ENCODE data around the gene ANKRD65. TPM values are rescaled to one million over a fixed set of nuclear protein-coding genes. Genes with fewer than 3 reads are reported as not detected.

ANKRD65 gene
- total RNA-seq, 4 donors from 2014 or later, result 13.8 to 32.6 (median 19.4) TPM

DNA sequence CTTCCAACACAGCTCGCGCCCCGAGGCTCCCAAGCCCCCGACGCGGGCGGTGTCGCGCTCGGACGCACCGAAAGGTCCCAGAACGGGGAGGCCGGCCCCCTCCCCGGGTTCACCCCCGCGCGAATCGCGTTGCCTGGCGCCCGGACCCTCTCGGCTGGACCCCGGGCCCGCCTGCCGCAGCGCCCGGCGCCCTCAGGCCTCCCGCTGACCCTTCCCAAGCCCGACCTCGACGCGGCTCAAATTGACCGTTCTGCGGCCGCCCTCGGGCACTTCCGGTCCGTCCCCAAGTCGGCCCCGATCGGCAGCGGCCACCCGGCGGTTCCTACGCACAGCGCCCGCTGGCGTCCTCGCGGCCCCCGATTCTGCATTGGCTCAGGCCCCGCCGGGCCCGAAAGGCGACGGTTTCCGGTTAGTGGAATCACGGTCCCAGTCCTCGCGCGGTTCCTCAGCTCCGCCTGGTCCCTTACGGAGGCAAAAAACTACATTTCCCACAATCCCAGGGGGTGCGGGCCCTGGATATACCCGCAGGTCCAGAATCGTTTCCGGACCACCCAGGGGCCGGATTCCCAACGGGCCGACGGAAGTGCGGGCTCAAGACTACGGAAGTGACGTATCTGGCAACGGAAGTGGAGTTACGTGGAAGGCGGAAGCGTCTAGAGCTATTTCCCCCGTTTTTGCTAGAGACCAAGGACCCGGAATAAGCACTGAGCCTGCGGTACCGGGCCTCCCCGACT is 46.0 kb downstream of the ANKRD65 start, which contains the start of gene AURKAIP1:
TSS of gene AURKAIP1 (minus strand) at position 279 of the 734 bp plus-strand sequence. CDS start 451 bp downstream, outside the sequence.
- Histone ChIP-seq H3K4me1 (peaks cover 0 to 45% (median 26%) of the 10 kb centered on the region in 4 donors), H3K4me3 (peak within 1 kb of the TSS; percentile 85 to 100 (median 92)), H3K36me3 (peaks cover 0 to 18% (median 7%) of the 10 kb centered on the region in 3 donors), H3K27ac (peak within 1 kb of the TSS; percentile 77 to 96 (median 92)), H3K9me3 (no peaks in the 10 kb centered on the region), H3K27me3 (no peaks in the 10 kb centered on the region)
- 0% methylated on average over 28 to 82 of the region's 85 CpGs for WGBS, 2 donors
- DNase-seq (ENCODE audit: low spot score in 2 of 2), result peak; percentile 96 to 98
- TF ChIP-seq POLR2A (IDR thresholded peaks at IDR 0.05), result peak in 1 of 2 donors; percentile 50
- TF ChIP-seq EP300 (IDR thresholded peaks at IDR 0.05), result peak; percentile 96 to 97
- TF ChIP-seq, protein P1, sequence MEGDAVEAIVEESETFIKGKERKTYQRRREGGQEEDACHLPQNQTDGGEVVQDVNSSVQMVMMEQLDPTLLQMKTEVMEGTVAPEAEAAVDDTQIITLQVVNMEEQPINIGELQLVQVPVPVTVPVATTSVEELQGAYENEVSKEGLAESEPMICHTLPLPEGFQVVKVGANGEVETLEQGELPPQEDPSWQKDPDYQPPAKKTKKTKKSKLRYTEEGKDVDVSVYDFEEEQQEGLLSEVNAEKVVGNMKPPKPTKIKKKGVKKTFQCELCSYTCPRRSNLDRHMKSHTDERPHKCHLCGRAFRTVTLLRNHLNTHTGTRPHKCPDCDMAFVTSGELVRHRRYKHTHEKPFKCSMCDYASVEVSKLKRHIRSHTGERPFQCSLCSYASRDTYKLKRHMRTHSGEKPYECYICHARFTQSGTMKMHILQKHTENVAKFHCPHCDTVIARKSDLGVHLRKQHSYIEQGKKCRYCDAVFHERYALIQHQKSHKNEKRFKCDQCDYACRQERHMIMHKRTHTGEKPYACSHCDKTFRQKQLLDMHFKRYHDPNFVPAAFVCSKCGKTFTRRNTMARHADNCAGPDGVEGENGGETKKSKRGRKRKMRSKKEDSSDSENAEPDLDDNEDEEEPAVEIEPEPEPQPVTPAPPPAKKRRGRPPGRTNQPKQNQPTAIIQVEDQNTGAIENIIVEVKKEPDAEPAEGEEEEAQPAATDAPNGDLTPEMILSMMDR (IDR thresholded peaks at IDR 0.05), result peak in 3 of 5 experiments; percentile 19 to 75 (median 71)

DNA sequence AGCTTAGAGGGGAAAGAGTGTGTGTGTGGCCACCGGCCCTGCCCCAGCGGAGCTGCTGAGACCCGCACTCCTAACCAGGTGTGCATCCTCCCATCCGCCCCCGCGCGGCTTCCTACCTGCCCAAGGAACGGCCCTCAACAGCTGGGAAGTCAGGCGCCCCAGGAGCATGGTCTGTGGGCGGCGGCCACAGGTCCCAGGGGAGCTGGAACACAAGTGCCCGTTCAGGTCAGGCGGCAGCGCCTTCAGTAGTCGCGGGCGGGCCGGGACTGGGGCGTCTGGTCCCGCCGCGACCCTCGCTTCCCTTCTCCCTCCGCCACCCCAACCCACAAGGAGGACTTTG is 46.5 kb downstream of the ANKRD65 start:
- DNase-seq (ENCODE audit: low spot score in 2 of 2), result no peak

DNA sequence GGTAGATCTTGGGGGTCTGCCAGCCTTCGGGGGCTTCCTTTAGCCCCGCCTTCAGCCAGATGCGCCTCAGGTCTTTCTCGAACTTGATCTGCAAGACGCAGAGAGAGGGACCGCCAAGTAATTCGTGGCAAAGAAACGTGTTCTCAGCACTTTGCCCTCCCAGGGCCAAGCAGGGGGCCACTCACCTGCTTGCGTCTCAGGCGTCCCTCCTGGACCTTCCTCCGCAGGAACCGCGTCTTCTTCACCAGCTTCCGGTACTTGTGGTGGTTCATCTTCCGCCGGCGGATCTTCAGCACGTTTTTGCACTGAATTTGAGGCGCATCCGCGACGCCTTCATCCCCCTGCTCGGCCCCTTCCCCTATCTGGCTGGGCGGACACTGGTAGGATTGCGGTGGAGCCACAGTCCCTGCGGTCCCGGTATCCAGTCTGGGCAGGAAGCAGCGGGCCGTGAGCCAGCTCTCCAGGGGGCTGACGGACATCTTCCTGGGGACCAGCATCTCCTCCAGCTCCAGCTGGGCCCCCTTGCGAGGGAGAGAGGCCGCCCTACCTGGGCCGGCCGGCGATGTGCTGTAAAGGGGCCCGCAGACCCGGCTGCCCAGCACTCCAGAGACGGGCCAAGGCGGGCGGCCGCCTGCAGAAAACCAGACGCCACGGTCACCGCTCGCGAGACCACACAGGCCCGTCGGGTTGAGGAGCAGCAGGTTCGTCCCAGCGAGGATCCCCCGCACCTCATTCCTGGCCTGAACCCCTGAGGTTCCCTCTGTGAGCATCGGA is 47.1 kb downstream of the ANKRD65 start:
- DNase-seq (ENCODE audit: low spot score in 2 of 2), result no peak
- Histone ChIP-seq H3K27ac (peak overlapping the region in 2 of 4 donors; percentile 91 to 96), H3K4me1 (peaks cover 0 to 45% (median 26%) of the 10 kb centered on the region in 4 donors), H3K4me3 (peak overlapping the region; percentile 85 to 100 (median 92)), H3K9me3 (no peaks in the 10 kb centered on the region), H3K27me3 (no peaks in the 10 kb centered on the region), H3K36me3 (peaks cover 0 to 18% (median 7%) of the 10 kb centered on the region in 3 donors)
- WGBS, 2 donors, result 56 to 60% methylated on average over 39 to 50 of the region's 52 CpGs
- TF ChIP-seq, protein P1 (IDR thresholded peaks at IDR 0.05), result no peak
- TF ChIP-seq POLR2A (IDR thresholded peaks at IDR 0.05) (no peak), EP300 (IDR thresholded peaks at IDR 0.05) (no peak)

More for the DNA sequence above, 46.5 kb downstream of the ANKRD65 start:
- Histone ChIP-seq H3K27ac (peak overlapping the region; percentile 70 to 96 (median 92)), H3K4me1 (peaks cover 0 to 45% (median 26%) of the 10 kb centered on the region in 4 donors), H3K36me3 (peaks cover 0 to 18% (median 7%) of the 10 kb centered on the region in 3 donors), H3K27me3 (no peaks in the 10 kb centered on the region), H3K4me3 (peak overlapping the region; percentile 85 to 100 (median 92)), H3K9me3 (no peaks in the 10 kb centered on the region)
- WGBS, 2 donors, result 0% methylated on average over 2 to 19 of the region's 24 CpGs
- TF ChIP-seq POLR2A (IDR thresholded peaks at IDR 0.05) (no peak), EP300 (IDR thresholded peaks at IDR 0.05) (no peak)
- TF ChIP-seq, protein P1 (IDR thresholded peaks at IDR 0.05), result no peak

DNA sequence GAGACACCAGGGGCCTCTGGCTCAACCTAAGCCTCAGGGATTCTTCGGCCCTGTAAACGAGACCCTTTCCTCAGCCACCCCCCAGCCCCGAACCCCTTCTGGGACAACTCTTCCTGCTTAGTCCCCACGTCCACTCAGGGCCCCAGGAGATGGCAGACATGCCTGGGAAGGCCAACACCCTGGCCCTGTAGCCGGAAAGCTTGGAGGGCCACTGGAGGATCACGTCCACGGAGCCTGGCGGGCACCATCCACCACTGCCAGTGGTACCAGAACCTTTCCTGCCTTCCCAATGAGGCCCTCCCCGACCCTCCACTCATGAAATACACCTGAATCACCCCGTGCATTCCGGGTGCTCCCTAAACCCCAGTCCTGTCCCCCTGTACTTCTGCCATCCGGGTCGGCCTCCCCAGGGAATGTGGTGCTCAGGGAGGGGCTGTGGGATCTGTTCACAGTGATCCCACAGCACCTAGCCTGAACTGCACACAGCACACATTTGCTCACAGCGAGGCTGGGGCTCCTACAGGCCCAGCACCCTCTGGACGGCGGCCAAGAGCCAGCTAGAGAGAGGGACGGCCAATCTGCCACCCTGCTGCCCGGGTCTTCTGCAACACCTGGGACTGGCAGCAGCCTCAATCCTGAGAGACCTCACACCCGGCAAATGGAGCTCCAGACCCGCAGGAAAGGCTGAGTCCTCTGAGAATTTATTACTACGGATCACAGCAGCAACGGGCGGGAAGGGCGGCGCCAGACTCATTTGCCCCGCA is 47.8 kb downstream of the ANKRD65 start:
- H3K4me3 ChIP-seq, result no peak overlapping the region
- peaks cover 0 to 45% (median 26%) of the 10 kb centered on the region in 4 donors for H3K4me1 ChIP-seq
- H3K27me3 ChIP-seq, result no peaks in the 10 kb centered on the region
- DNase-seq (ENCODE audit: low spot score in 2 of 2), result no peak
- no peak overlapping the region for H3K27ac ChIP-seq
- 83 to 85% methylated on average over 25 to 26 of the region's 26 CpGs for WGBS, 2 donors
- TF ChIP-seq EP300 (IDR thresholded peaks at IDR 0.05) (no peak), POLR2A (IDR thresholded peaks at IDR 0.05) (no peak)
- TF ChIP-seq, protein P1 (IDR thresholded peaks at IDR 0.05), result no peak
- peaks cover 0 to 18% (median 7%) of the 10 kb centered on the region in 3 donors for H3K36me3 ChIP-seq
- no peaks in the 10 kb centered on the region for H3K9me3 ChIP-seq
